ENCODE data around the gene ARAP2.

ARAP2 gene

DNA sequence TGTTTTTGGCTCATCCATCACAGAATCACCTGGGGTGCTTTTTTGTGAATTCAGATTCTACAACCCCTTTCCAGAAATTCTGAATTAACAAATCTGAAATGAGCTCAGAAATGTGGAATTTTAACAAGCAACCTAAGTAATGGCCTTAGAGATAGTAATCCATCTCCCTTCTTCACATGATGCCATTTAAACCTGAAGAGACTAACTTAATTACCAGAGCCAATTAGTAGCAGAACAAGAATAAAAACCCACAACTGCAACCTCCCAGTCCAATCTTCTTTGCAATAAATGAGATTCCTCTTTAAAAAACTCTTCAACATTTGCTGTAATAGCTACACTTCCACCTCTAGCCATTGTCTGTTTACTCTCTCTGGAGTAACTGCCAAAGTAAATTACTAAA is 69.7 kb downstream of the ARAP2 start:
- no peak overlapping the region for H3K4me3 ChIP-seq (replicated peaks; ENCODE audit: low read depth, low read length)
- DNase-seq (ENCODE audit: extremely low read depth, low read depth) = no peak
- TF ChIP-seq CTCF (IDR thresholded peaks at IDR 0.05; ENCODE audit: low read depth, low read length, missing control alignments) = no peak

GRCh38 chr4:36173905-36174304 is 70.4 kb downstream of the ARAP2 start:
- DNase-seq (ENCODE audit: extremely low read depth, low read depth) = no peak
- no peak overlapping the region for H3K4me3 ChIP-seq (replicated peaks; ENCODE audit: low read depth, low read length)
- no peak for TF ChIP-seq CTCF (IDR thresholded peaks at IDR 0.05; ENCODE audit: low read depth, low read length, missing control alignments)

- DNase-seq (ENCODE audit: extremely low read depth, low read depth) = no peak
- H3K4me3 ChIP-seq (replicated peaks; ENCODE audit: low read depth, low read length) = no peak overlapping the region
- TF ChIP-seq CTCF (IDR thresholded peaks at IDR 0.05; ENCODE audit: low read depth, low read length, missing control alignments) = no peak
Measured at GRCh38 chr4:36172656-36173055, 71.7 kb downstream of the ARAP2 start.

DNA sequence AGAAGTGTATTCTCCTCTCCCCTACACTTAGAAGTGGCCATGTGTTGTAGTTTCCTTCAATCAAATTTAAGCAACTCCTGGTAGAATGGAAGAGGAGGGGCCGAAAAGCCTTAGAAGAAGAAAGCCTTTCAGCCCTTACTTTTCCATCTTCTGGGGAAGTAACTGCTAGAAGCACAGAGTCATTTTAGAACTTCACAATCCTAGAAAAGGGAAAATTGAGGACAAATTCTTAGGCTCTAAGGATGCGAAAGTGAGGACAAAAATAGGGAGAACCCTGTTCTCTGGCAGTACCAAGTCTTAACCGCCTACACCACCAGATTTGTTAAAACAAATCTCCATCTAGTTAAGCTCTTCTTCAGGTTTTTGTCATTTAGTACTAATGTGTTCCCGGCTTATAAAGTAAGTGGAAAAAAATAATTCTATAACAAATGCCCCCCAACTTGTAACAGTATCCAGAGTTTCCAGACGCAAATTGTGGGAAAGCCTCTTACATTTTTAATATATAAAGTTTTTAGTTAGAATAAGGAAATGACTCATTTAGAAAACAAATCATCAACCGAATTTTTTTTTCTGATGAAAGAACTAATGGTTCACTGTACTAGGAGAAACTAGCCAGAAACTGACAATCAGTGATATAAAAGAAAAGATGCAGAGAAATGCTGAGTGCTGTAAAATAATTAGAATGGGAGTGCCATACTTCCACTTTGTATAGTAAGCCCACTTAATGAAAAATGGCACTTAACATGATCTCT is 76.0 kb downstream of the ARAP2 start:
- no peak for TF ChIP-seq CTCF (IDR thresholded peaks at IDR 0.05; ENCODE audit: low read depth, low read length, missing control alignments)
- no peak overlapping the region for H3K4me3 ChIP-seq (replicated peaks; ENCODE audit: low read depth, low read length)
- DNase-seq (ENCODE audit: extremely low read depth, low read depth) = no peak

DNA sequence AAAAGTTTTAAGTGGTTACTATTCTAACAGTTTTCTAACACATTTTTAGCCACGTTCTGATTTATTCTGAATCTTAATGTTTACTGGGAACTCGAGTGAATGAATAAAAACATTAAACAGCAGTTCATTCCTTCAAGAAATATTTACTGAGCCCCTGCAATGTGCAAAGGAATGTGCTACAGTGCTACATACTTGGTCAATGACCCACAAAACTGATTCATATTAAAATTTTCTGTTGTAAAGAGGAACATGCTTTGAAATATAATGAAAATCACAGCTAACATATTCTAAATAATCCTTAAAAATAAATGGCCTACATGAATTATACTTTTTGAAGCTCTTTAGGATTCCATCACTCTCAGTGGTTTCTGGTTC is 78.7 kb downstream of the ARAP2 start:
- TF ChIP-seq CTCF (IDR thresholded peaks at IDR 0.05; ENCODE audit: low read depth, low read length, missing control alignments) = no peak
- no peak overlapping the region for H3K4me3 ChIP-seq (replicated peaks; ENCODE audit: low read depth, low read length)
- no peak for DNase-seq (ENCODE audit: extremely low read depth, low read depth)

- TF ChIP-seq CTCF (IDR thresholded peaks at IDR 0.05; ENCODE audit: low read depth, low read length, missing control alignments) = no peak
- no peak overlapping the region for H3K4me3 ChIP-seq (replicated peaks; ENCODE audit: low read depth, low read length)
- no peak for DNase-seq (ENCODE audit: extremely low read depth, low read depth)
Measured at GRCh38 chr4:36164900-36165630, 79.2 kb downstream of the ARAP2 start.

Data from HFF-Myc (cell line).